Measurements from ENCODE around the gene MYOZ2.

MYOZ2 gene

DNA sequence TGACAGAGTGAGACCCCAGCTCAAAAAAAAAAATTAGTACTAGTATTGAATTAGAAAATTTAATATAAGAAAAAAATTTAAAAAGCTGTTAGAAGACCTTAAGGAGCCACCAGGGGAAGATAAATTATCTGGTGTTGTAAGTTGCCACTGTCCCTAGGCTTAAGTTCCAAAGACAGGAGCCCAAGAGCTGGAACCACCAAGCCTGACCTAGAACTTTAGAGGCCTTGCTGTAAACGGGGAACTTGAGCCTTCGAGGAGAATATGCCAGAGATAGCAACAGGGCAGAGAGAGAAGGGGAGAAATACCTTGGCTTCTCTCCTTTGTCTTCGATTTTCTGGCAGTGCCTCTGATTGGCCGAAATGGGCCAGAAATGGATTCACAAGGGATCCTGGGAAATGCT is 85.8 kb downstream of the MYOZ2 start:
- Histone ChIP-seq H3K27ac (ENCODE audit: low read depth, low read length) (no peak overlapping the region), H3K9ac (ENCODE audit: low read length) (no peak overlapping the region), H3K4me2 (ENCODE audit: low read depth, low read length, poor library complexity, severe bottlenecking) (no peak overlapping the region), H3K79me2 (ENCODE audit: insufficient read depth, low read length) (no peaks in the 10 kb centered on the region), H3K9me3 (ENCODE audit: insufficient read depth, low read length) (no peaks in the 10 kb centered on the region), H3K36me3 (ENCODE audit: low read length) (no peaks in the 10 kb centered on the region), H3F3A (ENCODE audit: insufficient read depth) (no peaks in the 10 kb centered on the region), H3K9me2 (replicated peaks; ENCODE audit: insufficient read depth, low read length) (no peaks in the 10 kb centered on the region), H2AFZ (ENCODE audit: low read depth, low read length, severe bottlenecking) (no peak overlapping the region), H4K20me1 (ENCODE audit: low read depth, low read length) (no peaks in the 10 kb centered on the region), H3K4me3 (ENCODE audit: insufficient read depth, low read length, poor library complexity, severe bottlenecking) (no peak overlapping the region), H3K27me3 (ENCODE audit: low read length) (no peaks in the 10 kb centered on the region)
- no peak for TF ChIP-seq EZH2phosphoT487 (conservative IDR thresholded peaks at IDR 0.05; ENCODE audit: low read length)
- TF ChIP-seq, protein P1, sequence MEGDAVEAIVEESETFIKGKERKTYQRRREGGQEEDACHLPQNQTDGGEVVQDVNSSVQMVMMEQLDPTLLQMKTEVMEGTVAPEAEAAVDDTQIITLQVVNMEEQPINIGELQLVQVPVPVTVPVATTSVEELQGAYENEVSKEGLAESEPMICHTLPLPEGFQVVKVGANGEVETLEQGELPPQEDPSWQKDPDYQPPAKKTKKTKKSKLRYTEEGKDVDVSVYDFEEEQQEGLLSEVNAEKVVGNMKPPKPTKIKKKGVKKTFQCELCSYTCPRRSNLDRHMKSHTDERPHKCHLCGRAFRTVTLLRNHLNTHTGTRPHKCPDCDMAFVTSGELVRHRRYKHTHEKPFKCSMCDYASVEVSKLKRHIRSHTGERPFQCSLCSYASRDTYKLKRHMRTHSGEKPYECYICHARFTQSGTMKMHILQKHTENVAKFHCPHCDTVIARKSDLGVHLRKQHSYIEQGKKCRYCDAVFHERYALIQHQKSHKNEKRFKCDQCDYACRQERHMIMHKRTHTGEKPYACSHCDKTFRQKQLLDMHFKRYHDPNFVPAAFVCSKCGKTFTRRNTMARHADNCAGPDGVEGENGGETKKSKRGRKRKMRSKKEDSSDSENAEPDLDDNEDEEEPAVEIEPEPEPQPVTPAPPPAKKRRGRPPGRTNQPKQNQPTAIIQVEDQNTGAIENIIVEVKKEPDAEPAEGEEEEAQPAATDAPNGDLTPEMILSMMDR (IDR thresholded peaks at IDR 0.05; ENCODE audit: insufficient read depth, low read length, poor library complexity, severe bottlenecking): no peak

DNA sequence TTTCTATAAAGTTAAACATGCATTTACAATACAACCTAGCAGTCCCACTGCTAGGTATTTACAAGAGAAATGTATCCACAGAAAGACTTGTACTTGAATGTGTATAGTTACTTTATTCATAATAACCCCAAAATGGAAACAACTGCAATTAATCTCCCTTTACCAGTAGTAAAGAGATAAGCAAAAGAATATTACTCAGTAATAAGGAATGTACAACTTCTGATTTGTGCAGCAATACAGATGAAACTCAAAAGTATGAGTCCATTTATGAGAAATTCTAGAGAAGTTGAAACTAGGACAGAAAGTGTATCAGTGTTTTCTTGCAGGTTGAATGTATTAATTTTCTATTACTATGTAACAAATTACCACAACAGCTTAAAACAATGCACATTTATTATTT is 92.1 kb downstream of the MYOZ2 start:
- no peak overlapping the region for H3K4me3 ChIP-seq (ENCODE audit: insufficient read depth, low read length, poor library complexity, severe bottlenecking)
- no peak overlapping the region for H3K9ac ChIP-seq (ENCODE audit: low read length)
- H3K27ac ChIP-seq (ENCODE audit: low read depth, low read length): no peak overlapping the region
- no peaks in the 10 kb centered on the region for H3K36me3 ChIP-seq (ENCODE audit: low read length)
- H3K9me3 ChIP-seq (ENCODE audit: insufficient read depth, low read length): no peaks in the 10 kb centered on the region
- H3K27me3 ChIP-seq (ENCODE audit: low read length): no peaks in the 10 kb centered on the region
- H3K4me2 ChIP-seq (ENCODE audit: low read depth, low read length, poor library complexity, severe bottlenecking): no peak overlapping the region
- H3F3A ChIP-seq (ENCODE audit: insufficient read depth): no peaks in the 10 kb centered on the region
- H4K20me1 ChIP-seq (ENCODE audit: low read depth, low read length): no peaks in the 10 kb centered on the region
- H3K79me2 ChIP-seq (ENCODE audit: insufficient read depth, low read length): no peaks in the 10 kb centered on the region
- TF ChIP-seq, protein P1 (IDR thresholded peaks at IDR 0.05; ENCODE audit: insufficient read depth, low read length, poor library complexity, severe bottlenecking): no peak
- TF ChIP-seq EZH2phosphoT487 (conservative IDR thresholded peaks at IDR 0.05; ENCODE audit: low read length): no peak
- no peaks in the 10 kb centered on the region for H3K9me2 ChIP-seq (replicated peaks; ENCODE audit: insufficient read depth, low read length)
- no peak overlapping the region for H2AFZ ChIP-seq (ENCODE audit: low read depth, low read length, severe bottlenecking)

DNA sequence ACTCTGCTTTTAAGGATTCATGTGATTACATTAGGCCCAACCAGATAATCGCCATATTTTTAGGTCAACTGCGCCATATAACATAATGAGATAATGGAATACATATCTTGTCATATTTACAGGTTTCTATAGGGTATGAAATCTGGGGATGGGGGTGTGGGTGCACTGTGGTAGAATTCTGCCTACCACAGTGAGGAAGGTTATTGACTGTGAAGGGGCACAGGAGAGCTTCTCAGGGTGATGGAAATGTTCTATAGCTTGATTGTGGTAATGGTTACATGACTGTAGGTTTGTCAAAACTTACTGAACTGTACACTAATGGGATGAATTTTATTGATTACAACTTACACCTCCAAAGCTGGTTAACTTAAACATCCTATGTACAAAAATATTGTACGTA is 92.8 kb downstream of the MYOZ2 start:
- Histone ChIP-seq H3K79me2 (ENCODE audit: insufficient read depth, low read length) (no peaks in the 10 kb centered on the region), H3K36me3 (ENCODE audit: low read length) (no peaks in the 10 kb centered on the region), H2AFZ (ENCODE audit: low read depth, low read length, severe bottlenecking) (no peak overlapping the region), H4K20me1 (ENCODE audit: low read depth, low read length) (no peaks in the 10 kb centered on the region), H3K4me3 (ENCODE audit: insufficient read depth, low read length, poor library complexity, severe bottlenecking) (no peak overlapping the region), H3F3A (ENCODE audit: insufficient read depth) (no peaks in the 10 kb centered on the region), H3K9me2 (replicated peaks; ENCODE audit: insufficient read depth, low read length) (no peaks in the 10 kb centered on the region), H3K27ac (ENCODE audit: low read depth, low read length) (no peak overlapping the region), H3K9ac (ENCODE audit: low read length) (no peak overlapping the region), H3K27me3 (ENCODE audit: low read length) (no peaks in the 10 kb centered on the region), H3K4me2 (ENCODE audit: low read depth, low read length, poor library complexity, severe bottlenecking) (no peak overlapping the region), H3K9me3 (ENCODE audit: insufficient read depth, low read length) (no peaks in the 10 kb centered on the region)
- TF ChIP-seq, protein P1 (IDR thresholded peaks at IDR 0.05; ENCODE audit: insufficient read depth, low read length, poor library complexity, severe bottlenecking): no peak
- TF ChIP-seq EZH2phosphoT487 (conservative IDR thresholded peaks at IDR 0.05; ENCODE audit: low read length): no peak

Measured in SU-DHL-6 (cell line).